ENCODE measurements around the gene TLX1.

Gene TLX1

DNA sequence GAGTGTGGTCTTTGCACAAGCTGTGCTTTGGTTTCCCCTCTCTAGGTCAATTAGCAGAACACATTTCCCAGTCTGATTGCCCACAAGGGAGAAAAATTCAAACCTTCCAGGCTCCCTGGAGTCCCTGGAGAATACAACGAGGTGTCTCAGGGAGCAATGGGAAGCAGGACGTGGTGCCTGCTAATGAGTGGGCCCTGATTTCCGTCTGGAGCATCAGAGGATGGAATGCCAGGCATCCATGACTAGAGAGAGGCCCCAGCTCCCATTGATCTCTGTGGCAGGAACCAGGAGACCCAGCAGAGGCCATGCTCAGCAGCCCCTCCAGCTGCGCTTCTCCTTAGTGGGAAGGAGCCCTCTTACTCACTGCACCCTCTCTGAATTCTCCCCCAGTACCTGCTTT is 33.2 kb upstream of the TLX1 start:
- no peak overlapping the region for H3K27ac ChIP-seq
- TF ChIP-seq ZFX (IDR thresholded peaks at IDR 0.05) = no peak
- TF ChIP-seq, protein P1, sequence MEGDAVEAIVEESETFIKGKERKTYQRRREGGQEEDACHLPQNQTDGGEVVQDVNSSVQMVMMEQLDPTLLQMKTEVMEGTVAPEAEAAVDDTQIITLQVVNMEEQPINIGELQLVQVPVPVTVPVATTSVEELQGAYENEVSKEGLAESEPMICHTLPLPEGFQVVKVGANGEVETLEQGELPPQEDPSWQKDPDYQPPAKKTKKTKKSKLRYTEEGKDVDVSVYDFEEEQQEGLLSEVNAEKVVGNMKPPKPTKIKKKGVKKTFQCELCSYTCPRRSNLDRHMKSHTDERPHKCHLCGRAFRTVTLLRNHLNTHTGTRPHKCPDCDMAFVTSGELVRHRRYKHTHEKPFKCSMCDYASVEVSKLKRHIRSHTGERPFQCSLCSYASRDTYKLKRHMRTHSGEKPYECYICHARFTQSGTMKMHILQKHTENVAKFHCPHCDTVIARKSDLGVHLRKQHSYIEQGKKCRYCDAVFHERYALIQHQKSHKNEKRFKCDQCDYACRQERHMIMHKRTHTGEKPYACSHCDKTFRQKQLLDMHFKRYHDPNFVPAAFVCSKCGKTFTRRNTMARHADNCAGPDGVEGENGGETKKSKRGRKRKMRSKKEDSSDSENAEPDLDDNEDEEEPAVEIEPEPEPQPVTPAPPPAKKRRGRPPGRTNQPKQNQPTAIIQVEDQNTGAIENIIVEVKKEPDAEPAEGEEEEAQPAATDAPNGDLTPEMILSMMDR (conservative IDR thresholded peaks at IDR 0.05) = no peak

DNA sequence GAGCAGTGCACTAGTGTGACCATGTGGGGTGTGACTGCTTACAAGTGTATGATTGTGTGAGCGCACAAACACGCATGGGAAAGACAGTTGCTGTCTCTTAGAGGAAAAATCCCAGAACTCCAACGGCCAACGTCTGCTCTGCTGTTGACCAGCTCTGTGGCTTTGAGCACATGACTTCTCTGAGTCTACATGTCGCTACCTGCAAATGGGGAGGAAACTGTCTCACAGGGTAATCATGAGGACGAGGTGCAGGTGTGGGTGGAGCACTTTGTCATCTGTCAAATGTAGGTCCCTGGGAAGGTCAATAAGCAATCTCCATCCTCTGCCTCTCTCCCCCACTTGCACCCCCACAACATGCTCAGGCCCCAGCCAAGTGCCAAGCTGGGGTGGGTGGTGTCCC is 31.2 kb upstream of the TLX1 start:
- TF ChIP-seq, protein P1 (conservative IDR thresholded peaks at IDR 0.05) = no peak
- TF ChIP-seq ZFX (IDR thresholded peaks at IDR 0.05) = no peak

DNA sequence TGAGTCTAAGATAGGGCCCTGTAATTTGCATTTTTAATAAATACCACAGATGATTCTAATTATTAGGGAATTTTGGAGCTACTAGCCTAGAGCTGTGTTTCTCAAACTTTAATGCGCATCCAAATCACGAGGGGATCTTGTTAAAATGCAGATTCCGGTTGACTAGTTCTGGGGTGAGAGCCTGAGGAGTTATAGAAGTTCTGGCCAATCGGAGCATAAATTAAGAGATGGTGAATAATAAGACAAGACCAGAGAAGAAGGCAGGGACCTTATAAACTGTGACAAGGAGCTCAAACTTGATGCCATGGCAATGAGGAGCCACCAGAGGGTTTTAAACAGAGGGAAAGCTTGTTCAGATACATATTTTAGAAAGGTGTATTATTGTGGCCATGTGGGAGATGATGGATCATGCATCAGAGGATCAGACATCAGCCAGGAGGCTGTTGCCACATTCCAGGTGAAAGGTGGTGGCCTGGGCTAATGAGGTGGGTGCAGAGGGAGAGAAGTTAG is 29.7 kb upstream of the TLX1 start:
- TF ChIP-seq ZFX (IDR thresholded peaks at IDR 0.05) = no peak
- TF ChIP-seq, protein P1 (conservative IDR thresholded peaks at IDR 0.05) = no peak
- H3K27ac ChIP-seq = no peak overlapping the region

More for the DNA sequence above, 31.2 kb upstream of the TLX1 start:
- no peak overlapping the region for H3K27ac ChIP-seq

DNA sequence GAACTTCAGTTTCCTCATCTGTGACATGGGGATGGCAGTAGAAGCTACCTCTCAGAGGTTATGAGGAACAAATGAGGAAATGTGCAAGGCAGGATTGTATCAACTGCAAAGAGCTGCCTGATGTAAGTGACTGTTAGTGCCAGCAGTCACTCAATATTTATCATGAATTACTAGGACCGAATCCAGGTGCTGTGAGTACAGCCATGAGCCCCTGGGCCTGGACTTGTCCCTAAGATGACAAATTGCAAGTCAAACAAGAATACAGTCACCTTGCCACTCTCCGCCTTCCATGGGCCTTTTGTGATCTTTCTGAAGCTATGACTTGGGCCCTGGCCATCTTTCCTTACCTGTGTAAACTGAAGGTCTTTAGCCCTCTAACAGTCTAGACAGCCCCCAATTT is 27.7 kb upstream of the TLX1 start:
- TF ChIP-seq, protein P1 (conservative IDR thresholded peaks at IDR 0.05) = no peak
- TF ChIP-seq ZFX (IDR thresholded peaks at IDR 0.05) = no peak
- H3K27ac ChIP-seq = peak overlapping the region; percentile 47

DNA sequence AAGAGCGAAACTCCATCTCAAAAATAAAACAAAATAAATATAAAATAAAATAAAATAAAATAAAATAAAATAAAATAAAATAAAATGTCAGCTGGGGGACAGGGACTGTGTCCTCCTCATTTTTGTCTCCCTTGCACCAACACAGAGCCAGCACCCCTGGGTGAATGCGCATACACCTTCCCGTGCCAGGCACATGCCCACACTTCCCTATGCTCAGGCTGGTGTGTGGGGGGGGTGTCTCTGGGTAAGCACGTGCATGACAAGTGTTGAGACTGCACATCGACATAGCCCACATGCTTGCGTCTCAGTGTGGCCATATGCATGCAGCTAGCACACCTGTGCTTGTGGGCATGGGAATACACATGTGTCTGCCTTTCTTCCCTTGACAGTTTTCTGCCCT is 24.7 kb upstream of the TLX1 start:
- no peak for TF ChIP-seq ZFX (IDR thresholded peaks at IDR 0.05)
- TF ChIP-seq, protein P1 (conservative IDR thresholded peaks at IDR 0.05) = no peak
- H3K27ac ChIP-seq = no peak overlapping the region

DNA sequence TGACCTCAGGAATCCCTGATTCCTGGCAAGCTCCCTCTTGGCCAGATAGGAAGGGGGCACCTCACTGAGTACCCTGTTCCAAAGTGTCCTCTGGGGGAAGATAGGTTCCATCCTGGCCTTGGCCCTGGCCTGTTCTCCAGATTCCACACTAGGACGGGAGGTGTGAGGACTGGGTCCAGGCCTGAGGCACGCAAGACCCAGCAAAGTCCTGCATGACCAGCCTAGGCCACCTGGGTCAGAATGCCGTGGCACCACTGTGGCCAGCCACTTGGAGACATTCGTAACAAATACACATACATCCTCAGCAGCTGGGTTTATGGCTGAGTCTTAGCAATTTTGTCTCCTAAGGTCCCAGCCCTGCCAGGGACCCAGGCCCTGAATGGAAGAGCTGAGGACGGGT is 23.3 kb upstream of the TLX1 start:
- TF ChIP-seq, protein P1 (conservative IDR thresholded peaks at IDR 0.05) = no peak
- TF ChIP-seq ZFX (IDR thresholded peaks at IDR 0.05) = no peak
- H3K27ac ChIP-seq = no peak overlapping the region

DNA sequence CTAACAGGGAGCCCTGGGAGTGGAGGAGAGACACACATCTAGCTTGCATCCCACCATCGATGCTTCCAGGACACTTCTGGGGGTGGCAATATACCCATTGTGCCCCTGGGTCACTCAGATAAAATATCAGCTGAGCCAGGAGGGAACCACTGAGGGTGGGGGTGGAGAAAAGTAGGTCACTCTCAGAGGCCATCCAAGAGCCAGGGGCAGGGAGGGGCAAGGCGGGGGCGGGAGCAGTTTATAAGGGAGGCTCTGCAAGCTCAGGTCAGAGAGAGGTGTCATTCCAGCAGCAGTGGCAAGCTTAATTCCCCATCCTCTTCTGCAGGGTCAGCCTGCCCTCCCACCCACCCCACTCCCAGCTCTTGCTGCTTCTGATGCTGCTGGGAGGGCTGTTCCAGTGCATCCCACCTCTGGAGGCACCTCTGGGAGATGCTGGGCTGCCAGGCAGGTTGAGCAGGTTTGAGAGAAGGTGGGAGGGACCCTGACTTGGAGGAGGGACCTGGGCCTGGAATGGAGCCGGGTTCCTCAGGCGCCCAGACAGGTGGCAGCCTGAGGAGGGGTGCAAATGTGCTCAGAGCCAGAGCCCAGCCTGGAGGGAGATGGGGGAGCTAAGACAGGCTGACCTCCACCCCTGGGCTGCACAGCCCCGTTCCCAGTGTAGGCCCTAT is 20.1 kb upstream of the TLX1 start:
- no peak overlapping the region for H3K27ac ChIP-seq
- TF ChIP-seq, protein P1 (conservative IDR thresholded peaks at IDR 0.05) = no peak
- TF ChIP-seq ZFX (IDR thresholded peaks at IDR 0.05) = no peak

All from C4-2B (cell line).